HepG2 (cell line): Measurements from ENCODE around the gene TAAR9. TPM values are rescaled to one million over a fixed set of nuclear protein-coding genes. Genes with fewer than 3 reads are reported as not detected.

Source experiments
- ATAC-seq: fragments of 200-7000 bp; cut with Tn5 transposase; 3 replicates; pipeline ENCODE4 v1.9.1; 2020; ENCODE audit warnings: mild to moderate bottlenecking, moderate library complexity
- BruUV-seq: library from RNA; stranded (reverse); fragments of 400-500 nt; replicated peaks from 2 replicates; lab custom pipeline; 2021; lab: Mats Ljungman, UMichigan
- CTCF ChIA-PET: fragments of 300-600 bp; formaldehyde crosslinking; extraction: SDS; loops from one replicate; lab custom pipeline; 2021; ENCODE audit warnings: low total read pairs, inconsistent platforms, low intra/inter-chr PET ratio; lab: Yijun Ruan, JAX
- POLR2A ChIA-PET: fragments of 350-600 bp; sonication (Branson Sonifier 250); formaldehyde crosslinking; loops from one replicate; lab custom pipeline; 2020; ENCODE audit warnings: antibody characterized with exemption, inconsistent platforms; lab: Yijun Ruan, JAX
- DNase-seq: peaks from one replicate; pipeline ENCODE4 v3.0.0-alpha.2; 2015; ENCODE audit warnings: low spot score
- FAIRE-seq: peaks from 3 replicates; lab custom pipeline; 2011; peaks lifted over from hg19 to GRCh38; lab: Jason Lieb, UNC
- H2AFZ ChIP-seq: one replicate; pipeline ENCODE4 v1.6.1; 2011; ENCODE audit warnings: low read length, inconsistent platforms
- H3K27ac ChIP-seq: fragments of 300-600 bp; 3 replicates; pipeline ENCODE4 v1.8.0; 2011; ENCODE audit warnings: mixed run types, mild to moderate bottlenecking, mixed read lengths, low read length, inconsistent platforms; ENCODE audit not compliant: insufficient read depth; ENCODE audit errors: extremely low read length
- H3K27me3 ChIP-seq, 2 experiments: fragments of 200-600 bp in 1 of 2; 2 replicates in 1 of 2; 3 replicates in 1 of 2; pipeline versions ENCODE4 v1.6.0 to v1.8.0; 2011; ENCODE audit warnings: low read length in 2 of 2, mild to moderate bottlenecking in 2 of 2, moderate library complexity in 2 of 2, inconsistent platforms in 1 of 2; ENCODE audit not compliant: insufficient read depth in 2 of 2, control insufficient read depth in 1 of 2
- H3K36me3 ChIP-seq, 2 experiments: fragments of 200-600 bp in 1 of 2; replicated peaks in 1 of 2; 2 replicates in 1 of 2; 3 replicates in 1 of 2; pipeline versions ENCODE4 v1.5.1 to v1.8.0; 2011; ENCODE audit warnings: low read length in 2 of 2, inconsistent platforms in 1 of 2; ENCODE audit not compliant: insufficient read depth in 2 of 2, control insufficient read depth in 1 of 2
- H3K4me1 ChIP-seq: 2 replicates; pipeline ENCODE4 v1.5.1; 2012; ENCODE audit warnings: low read length, inconsistent platforms; ENCODE audit not compliant: insufficient read depth
- H3K4me2 ChIP-seq: 2 replicates; pipeline ENCODE4 v1.6.0; 2011; ENCODE audit warnings: low read depth, low read length, inconsistent platforms
- H3K4me3 ChIP-seq, 3 experiments: fragments of 200-600 bp in 1 of 3; sonication (generic), shearing (Covaris generic) in 1 of 3; replicated peaks in 1 of 3; 2 replicates each; pipeline ENCODE4 v1.5.1; 2011 to 2016; ENCODE audit warnings: low read length in 3 of 3, inconsistent platforms in 2 of 3, low read depth in 2 of 3, mild to moderate bottlenecking in 2 of 3, control low read depth in 1 of 3, mixed read lengths in 1 of 3; ENCODE audit not compliant: insufficient read depth in 1 of 3
- H3K79me2 ChIP-seq: one replicate; pipeline ENCODE4 v1.6.1; 2011; ENCODE audit warnings: low read length, inconsistent platforms; ENCODE audit not compliant: insufficient read depth
- H3K9ac ChIP-seq: 2 replicates; pipeline ENCODE4 v1.6.0; 2011; ENCODE audit warnings: mild to moderate bottlenecking, low read depth, low read length, inconsistent platforms; ENCODE audit not compliant: insufficient read depth
- H3K9me3 ChIP-seq: 2 replicates; pipeline ENCODE4 v1.5.1; 2012; ENCODE audit warnings: mild to moderate bottlenecking, low read length
- H4K20me1 ChIP-seq: 2 replicates; pipeline ENCODE4 v1.6.0; 2011; ENCODE audit warnings: inconsistent platforms, mild to moderate bottlenecking, low read length, moderate library complexity; ENCODE audit not compliant: insufficient read depth
- AFF4 ChIP-seq: sonication (generic); formaldehyde crosslinking; IDR thresholded peaks from 2 replicates; pipeline ENCODE4 v1.4.0; 2020; ENCODE audit warnings: missing genetic modification reagents
- ARHGAP35 ChIP-seq: sonication (generic); formaldehyde crosslinking; IDR thresholded peaks from 2 replicates; pipeline ENCODE4 v1.9.0; 2022; ENCODE audit warnings: mild to moderate bottlenecking, inconsistent platforms, moderate library complexity, missing genetic modification reagents, borderline replicate concordance
- BCL6 ChIP-seq: IDR thresholded peaks from 2 replicates; pipeline ENCODE4 v1.6.1; 2016; ENCODE audit warnings: missing genetic modification reagents, missing compliant biosample characterization
- EP300 ChIP-seq, 3 experiments: sonication (generic) in 1 of 3; formaldehyde crosslinking in 1 of 3; IDR thresholded peaks; 2 replicates each; pipeline versions ENCODE4 v1.5.1 to v1.6.1; 2011 to 2020; ENCODE audit warnings: low read depth in 2 of 3, low read length in 2 of 3, borderline replicate concordance in 1 of 3, improper control_type of control experiment in 1 of 3, mild to moderate bottlenecking in 1 of 3, missing genetic modification reagents in 1 of 3, moderate library complexity in 1 of 3
- IKZF1 ChIP-seq: fragments of 450-650 bp; IDR thresholded peaks from 2 replicates; pipeline ENCODE4 v1.7.1; 2016
- NFKB2 ChIP-seq: sonication (generic); formaldehyde crosslinking; IDR thresholded peaks from 2 replicates; pipeline ENCODE4 v1.4.0; 2020; ENCODE audit warnings: missing genetic modification reagents, borderline replicate concordance
- NR3C1 ChIP-seq: sonication (generic); formaldehyde crosslinking; IDR thresholded peaks from 2 replicates; pipeline ENCODE4 v1.4.0; 2020; ENCODE audit warnings: missing genetic modification reagents
- NRL ChIP-seq: sonication (generic); formaldehyde crosslinking; IDR thresholded peaks from 2 replicates; pipeline ENCODE4 v1.5.0; 2020; ENCODE audit warnings: missing genetic modification reagents, mild to moderate bottlenecking, moderate library complexity, borderline replicate concordance
- PHB2 ChIP-seq: fragments of 450-650 bp; IDR thresholded peaks from 2 replicates; pipeline ENCODE4 v1.6.1; 2018; ENCODE audit not compliant: partially characterized antibody
- SSRP1 ChIP-seq: IDR thresholded peaks from 2 replicates; pipeline ENCODE4 v1.6.1; 2016; ENCODE audit warnings: control low read depth
- ZNF547 ChIP-seq: sonication (generic); formaldehyde crosslinking; IDR thresholded peaks from 2 replicates; pipeline ENCODE4 v1.5.1; 2020; ENCODE audit warnings: mild to moderate bottlenecking, missing genetic modification reagents
- ZNF644 ChIP-seq: IDR thresholded peaks from 2 replicates; pipeline ENCODE4 v1.6.1; 2016; ENCODE audit warnings: low read depth
- WGBS: methylation state at CpG from one replicate; pipeline ENCODE4 v1.1.6; 2017; ENCODE audit warnings: low lambda C conversion rate; 5-methylcytosine and 5-hydroxymethylcytosine counted together
- in situ Hi-C: cut with HindIII; loops from 2 replicates; pipeline ENCODE4 v1.10.0; 2017; ENCODE audit warnings: low pct_unique_long_range_greater_than_20kb; ENCODE audit not compliant: extremely low pct_ligation_motif_present
- intact Hi-C: fragments of 100-400 bp; cut with micrococcal nuclease; formaldehyde crosslinking; loops from one replicate; pipeline ENCODE4 v1.10.0; 2022; ENCODE audit not compliant: unreplicated experiment
- polyA plus RNA-seq, 8 experiments: library from polyadenylated mRNA; depleted of rRNA in 3 of 8; stranded (reverse) in 7 of 8; unstranded in 1 of 8; fragments of >200 nt; fragmentation: Illumina TruSeq in 4 of 8; extraction: Trizol in 4 of 8; gene quantifications; 2 replicates each; pipeline versions ENCODE4 v1.2.1 to v1.2.3, GENCODE V29; 2011 to 2016; ENCODE audit warnings: low read depth in 4 of 8, missing spikeins in 1 of 8, mixed read lengths in 1 of 8; ENCODE audit not compliant: insufficient read depth in 1 of 8
- total RNA-seq, 5 experiments: library from RNA; depleted of rRNA; stranded (reverse); fragments of >200 nt; fragmentation: Illumina TruSeq; extraction: Trizol; gene quantifications; 2 replicates each; pipeline ENCODE4 v1.2.3, GENCODE V29; 2016; ENCODE audit warnings: low read depth in 1 of 5
- TF ChIP-seq, protein P1 (sequence below): sonication (generic); formaldehyde crosslinking; IDR thresholded peaks from 2 replicates; pipeline ENCODE4 v1.5.0; 2020; ENCODE audit warnings: mild to moderate bottlenecking, missing genetic modification reagents, borderline replicate concordance

The TAAR9 gene
- total and polyA plus RNA-seq, 2 of the 13 experiments (the other 11 are each of a cell fraction or from before 2014, with no cell fraction given) = 0.07 TPM; not detected in 1

- TF ChIP-seq, protein P1, sequence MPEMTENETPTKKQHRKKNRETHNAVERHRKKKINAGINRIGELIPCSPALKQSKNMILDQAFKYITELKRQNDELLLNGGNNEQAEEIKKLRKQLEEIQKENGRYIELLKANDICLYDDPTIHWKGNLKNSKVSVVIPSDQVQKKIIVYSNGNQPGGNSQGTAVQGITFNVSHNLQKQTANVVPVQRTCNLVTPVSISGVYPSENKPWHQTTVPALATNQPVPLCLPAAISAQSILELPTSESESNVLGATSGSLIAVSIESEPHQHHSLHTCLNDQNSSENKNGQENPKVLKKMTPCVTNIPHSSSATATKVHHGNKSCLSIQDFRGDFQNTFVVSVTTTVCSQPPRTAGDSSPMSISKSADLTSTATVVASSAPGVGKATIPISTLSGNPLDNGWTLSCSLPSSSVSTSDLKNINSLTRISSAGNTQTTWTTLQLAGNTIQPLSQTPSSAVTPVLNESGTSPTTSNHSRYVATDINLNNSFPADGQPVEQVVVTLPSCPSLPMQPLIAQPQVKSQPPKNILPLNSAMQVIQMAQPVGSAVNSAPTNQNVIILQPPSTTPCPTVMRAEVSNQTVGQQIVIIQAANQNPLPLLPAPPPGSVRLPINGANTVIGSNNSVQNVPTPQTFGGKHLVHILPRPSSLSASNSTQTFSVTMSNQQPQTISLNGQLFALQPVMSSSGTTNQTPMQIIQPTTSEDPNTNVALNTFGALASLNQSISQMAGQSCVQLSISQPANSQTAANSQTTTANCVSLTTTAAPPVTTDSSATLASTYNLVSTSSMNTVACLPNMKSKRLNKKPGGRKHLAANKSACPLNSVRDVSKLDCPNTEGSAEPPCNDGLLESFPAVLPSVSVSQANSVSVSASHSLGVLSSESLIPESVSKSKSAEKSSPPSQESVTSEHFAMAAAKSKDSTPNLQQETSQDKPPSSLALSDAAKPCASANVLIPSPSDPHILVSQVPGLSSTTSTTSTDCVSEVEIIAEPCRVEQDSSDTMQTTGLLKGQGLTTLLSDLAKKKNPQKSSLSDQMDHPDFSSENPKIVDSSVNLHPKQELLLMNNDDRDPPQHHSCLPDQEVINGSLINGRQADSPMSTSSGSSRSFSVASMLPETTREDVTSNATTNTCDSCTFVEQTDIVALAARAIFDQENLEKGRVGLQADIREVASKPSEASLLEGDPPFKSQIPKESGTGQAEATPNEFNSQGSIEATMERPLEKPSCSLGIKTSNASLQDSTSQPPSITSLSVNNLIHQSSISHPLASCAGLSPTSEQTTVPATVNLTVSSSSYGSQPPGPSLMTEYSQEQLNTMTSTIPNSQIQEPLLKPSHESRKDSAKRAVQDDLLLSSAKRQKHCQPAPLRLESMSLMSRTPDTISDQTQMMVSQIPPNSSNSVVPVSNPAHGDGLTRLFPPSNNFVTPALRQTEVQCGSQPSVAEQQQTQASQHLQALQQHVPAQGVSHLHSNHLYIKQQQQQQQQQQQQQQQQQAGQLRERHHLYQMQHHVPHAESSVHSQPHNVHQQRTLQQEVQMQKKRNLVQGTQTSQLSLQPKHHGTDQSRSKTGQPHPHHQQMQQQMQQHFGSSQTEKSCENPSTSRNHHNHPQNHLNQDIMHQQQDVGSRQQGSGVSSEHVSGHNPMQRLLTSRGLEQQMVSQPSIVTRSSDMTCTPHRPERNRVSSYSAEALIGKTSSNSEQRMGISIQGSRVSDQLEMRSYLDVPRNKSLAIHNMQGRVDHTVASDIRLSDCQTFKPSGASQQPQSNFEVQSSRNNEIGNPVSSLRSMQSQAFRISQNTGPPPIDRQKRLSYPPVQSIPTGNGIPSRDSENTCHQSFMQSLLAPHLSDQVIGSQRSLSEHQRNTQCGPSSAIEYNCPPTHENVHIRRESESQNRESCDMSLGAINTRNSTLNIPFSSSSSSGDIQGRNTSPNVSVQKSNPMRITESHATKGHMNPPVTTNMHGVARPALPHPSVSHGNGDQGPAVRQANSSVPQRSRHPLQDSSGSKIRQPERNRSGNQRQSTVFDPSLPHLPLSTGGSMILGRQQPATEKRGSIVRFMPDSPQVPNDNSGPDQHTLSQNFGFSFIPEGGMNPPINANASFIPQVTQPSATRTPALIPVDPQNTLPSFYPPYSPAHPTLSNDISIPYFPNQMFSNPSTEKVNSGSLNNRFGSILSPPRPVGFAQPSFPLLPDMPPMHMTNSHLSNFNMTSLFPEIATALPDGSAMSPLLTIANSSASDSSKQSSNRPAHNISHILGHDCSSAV = no peak
- TF ChIP-seq ARHGAP35 (CRISPR knock-in tag) = no peak
- no peak for TF ChIP-seq NRL (CRISPR knock-in tag)
- TF ChIP-seq ZNF644 (CRISPR knock-in tag) = no peak
- no peak for TF ChIP-seq PHB2
Observed at GRCh38 chr6:132551214-132551613, 13.1 kb downstream of the TAAR9 start (continued).

- CTCF ChIA-PET = no interaction called here
- no peak for ATAC-seq
- H3K27me3 ChIP-seq = no peaks in the 10 kb centered on the region
- TF ChIP-seq BCL6 (CRISPR knock-in tag) (no peak), EP300 (IDR thresholded peaks at IDR 0.05; ENCODE audit: low read depth in 2 of 2, low read length in 2 of 2) (no peak), EP300 (CRISPR knock-in tag; IDR thresholded peaks at IDR 0.05; ENCODE audit: borderline replicate concordance) (no peak), NFKB2 (CRISPR knock-in tag) (no peak), ZNF547 (CRISPR knock-in tag) (no peak), NR3C1 (CRISPR knock-in tag) (no peak), IKZF1 (no peak), AFF4 (CRISPR knock-in tag) (no peak), SSRP1 (no peak)
Observed at GRCh38 chr6:132552372-132552771, 14.3 kb downstream of the TAAR9 start, which contains the start of gene TAAR8. Gene TAAR8, plus strand, starts transcription at chr6:132552672. Its CDS starts 21 bp downstream, at chr6:132552693.

More at GRCh38 chr6:132552372-132552771, 14.3 kb downstream of the TAAR9 start, which contains the start of gene TAAR8:
- Histone ChIP-seq H3K9me3 (no peaks in the 10 kb centered on the region), H3K4me2 (no peak within 1 kb of the TSS), H3K79me2 (no peaks in the 10 kb centered on the region), H2AFZ (no peak within 1 kb of the TSS), H3K4me1 (no peaks in the 10 kb centered on the region), H3K9ac (no peak within 1 kb of the TSS), H3K4me3 (no peak within 1 kb of the TSS), H3K27ac (no peak within 1 kb of the TSS), H3K36me3 (no peaks in the 10 kb centered on the region), H4K20me1 (no peaks in the 10 kb centered on the region)
- FAIRE-seq = no peak
- in situ Hi-C loops (no loop called here), intact Hi-C loops (no loop called here)
- POLR2A ChIA-PET = no interaction called here
- no TSS peak for BruUV-seq
- 44% methylated on average over 2 of the region's 2 CpGs for WGBS
- DNase-seq = no peak
